Activated T-cell treated with anti-CD3 and anti-CD28 coated beads, Interleukin-2, amount 50 U/mL, for 48 hours (primary cell): ENCODE data around the gene PAK5.

Source experiments
- DNase-seq, 2 experiments: peaks; one replicate each; pipeline ENCODE4 v3.0.0-alpha.2; 2020

The PAK5 gene

GRCh38 chr20:9572670-9573069 is 266.2 kb downstream of the PAK5 start:
- no peak for DNase-seq

- DNase-seq, result no peak
Observed at GRCh38 chr20:9571783-9572182, 267.1 kb downstream of the PAK5 start.

GRCh38 chr20:9570612-9571011 is 268.3 kb downstream of the PAK5 start:
- no peak for DNase-seq

GRCh38 chr20:9566977-9567376 is 271.9 kb downstream of the PAK5 start:
- DNase-seq, result no peak

GRCh38 chr20:9565910-9566550 is 272.8 kb downstream of the PAK5 start:
- DNase-seq, result no peak

GRCh38 chr20:9557411-9557810 is 281.5 kb downstream of the PAK5 start:
- DNase-seq, result no peak

- DNase-seq, result no peak
Observed at GRCh38 chr20:9555781-9556180, 283.1 kb downstream of the PAK5 start.

GRCh38 chr20:9551808-9552550 is 286.9 kb downstream of the PAK5 start:
- no peak for DNase-seq

GRCh38 chr20:9550871-9551270 is 288.0 kb downstream of the PAK5 start:
- no peak for DNase-seq

- DNase-seq, result no peak
Observed at GRCh38 chr20:9550283-9550682, 288.6 kb downstream of the PAK5 start.

- no peak for DNase-seq
Observed at GRCh38 chr20:9543214-9543613, 295.7 kb downstream of the PAK5 start.

GRCh38 chr20:9535449-9535848 is 303.4 kb downstream of the PAK5 start:
- no peak for DNase-seq

- no peak for DNase-seq
Observed at GRCh38 chr20:9534025-9534424, 304.9 kb downstream of the PAK5 start.

- DNase-seq, result no peak
Observed at GRCh38 chr20:9532069-9532838, 306.6 kb downstream of the PAK5 start.

GRCh38 chr20:9531581-9531980 is 307.3 kb downstream of the PAK5 start:
- no peak for DNase-seq

- no peak for DNase-seq
Observed at GRCh38 chr20:9523636-9524035, 315.2 kb downstream of the PAK5 start.

GRCh38 chr20:9520086-9520485 is 318.8 kb downstream of the PAK5 start:
- no peak for DNase-seq

- no peak for DNase-seq
Observed at GRCh38 chr20:9518576-9519175, 320.2 kb downstream of the PAK5 start.

GRCh38 chr20:9517297-9518162 is 321.3 kb downstream of the PAK5 start:
- DNase-seq, result no peak

- DNase-seq, result no peak
Observed at GRCh38 chr20:9516234-9516871, 322.5 kb downstream of the PAK5 start.

- no peak for DNase-seq
Observed at GRCh38 chr20:9515741-9516233, 323.1 kb downstream of the PAK5 start.

- DNase-seq, result no peak
Observed at GRCh38 chr20:9515214-9515585, 323.7 kb downstream of the PAK5 start.
